ENCODE data around the gene ZFYVE16.
"Not testable (repeated sequence)": the region's sequence is repeated elsewhere in the genome, so short reads cannot be mapped to it uniquely, and the experiment has no call there.

The ZFYVE16 gene

DNA sequence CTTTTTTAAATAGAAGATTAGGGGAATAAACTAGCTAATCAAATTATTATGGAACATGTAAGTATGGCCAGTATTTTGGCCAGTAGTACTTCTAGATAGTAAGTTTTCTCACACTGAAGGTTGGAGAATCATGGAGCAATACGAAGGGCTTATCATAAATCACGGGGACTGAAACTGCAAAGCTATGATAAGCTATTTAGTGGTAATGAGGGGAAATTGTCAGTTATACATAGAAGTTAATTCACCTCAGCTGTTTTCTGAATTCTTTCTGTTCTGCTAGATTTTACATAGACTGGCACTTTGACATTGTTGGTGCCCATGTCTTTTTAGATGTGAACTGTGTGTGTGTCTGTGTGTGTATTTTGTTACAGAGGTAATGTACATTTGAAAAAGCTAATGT is 45.5 kb downstream of the ZFYVE16 start:
- no peak for DNase-seq
- Histone ChIP-seq H3K36me3 (ENCODE audit: control insufficient read depth, insufficient read depth, low read length) (peaks cover 14% of the 10 kb centered on the region), H3K4me1 (ENCODE audit: control insufficient read depth, insufficient read depth, low read length, poor library complexity, severe bottlenecking) (no peaks in the 10 kb centered on the region), H3K27me3 (replicated peaks; ENCODE audit: control insufficient read depth, insufficient read depth, low read length, poor library complexity, severe bottlenecking) (no peaks in the 10 kb centered on the region), H3K9me3 (ENCODE audit: control insufficient read depth, low read length) (no peaks in the 10 kb centered on the region), H3K27ac (ENCODE audit: insufficient read depth, low read length, poor library complexity, severe bottlenecking) (no peak overlapping the region), H3K4me3 (ENCODE audit: insufficient read depth, low read depth, low read length, poor library complexity, severe bottlenecking) (no peak overlapping the region)

DNA sequence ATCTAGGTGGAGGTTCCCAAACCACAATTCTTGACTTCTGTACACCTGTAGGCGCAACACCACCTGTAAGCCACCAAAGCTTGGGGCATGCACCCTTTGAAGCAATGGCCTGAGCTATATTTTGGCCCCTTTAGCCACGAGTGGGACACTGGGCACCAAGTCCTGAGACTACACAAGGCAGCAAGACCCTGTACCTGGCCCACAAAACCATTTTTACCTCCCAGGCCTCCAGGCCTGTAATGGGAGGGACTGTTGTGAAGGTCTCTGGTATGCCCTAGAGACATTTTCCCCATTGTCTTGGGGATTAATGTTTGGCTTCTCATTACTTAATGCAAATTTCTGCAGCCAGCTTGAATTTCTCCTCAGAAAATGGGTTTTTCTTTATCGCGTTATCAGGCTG is 55.4 kb downstream of the ZFYVE16 start:
- no peak for DNase-seq
- no peaks in the 10 kb centered on the region for H3K9me3 ChIP-seq (ENCODE audit: control insufficient read depth, low read length)
- H3K4me1 ChIP-seq (ENCODE audit: control insufficient read depth, insufficient read depth, low read length, poor library complexity, severe bottlenecking), result no peaks in the 10 kb centered on the region
- H3K27me3 ChIP-seq (replicated peaks; ENCODE audit: control insufficient read depth, insufficient read depth, low read length, poor library complexity, severe bottlenecking), result no peaks in the 10 kb centered on the region
- no peak overlapping the region for H3K4me3 ChIP-seq (ENCODE audit: insufficient read depth, low read depth, low read length, poor library complexity, severe bottlenecking)
- H3K36me3 ChIP-seq (ENCODE audit: control insufficient read depth, insufficient read depth, low read length), result peaks cover 24% of the 10 kb centered on the region
- no peak overlapping the region for H3K27ac ChIP-seq (ENCODE audit: insufficient read depth, low read length, poor library complexity, severe bottlenecking)

DNA sequence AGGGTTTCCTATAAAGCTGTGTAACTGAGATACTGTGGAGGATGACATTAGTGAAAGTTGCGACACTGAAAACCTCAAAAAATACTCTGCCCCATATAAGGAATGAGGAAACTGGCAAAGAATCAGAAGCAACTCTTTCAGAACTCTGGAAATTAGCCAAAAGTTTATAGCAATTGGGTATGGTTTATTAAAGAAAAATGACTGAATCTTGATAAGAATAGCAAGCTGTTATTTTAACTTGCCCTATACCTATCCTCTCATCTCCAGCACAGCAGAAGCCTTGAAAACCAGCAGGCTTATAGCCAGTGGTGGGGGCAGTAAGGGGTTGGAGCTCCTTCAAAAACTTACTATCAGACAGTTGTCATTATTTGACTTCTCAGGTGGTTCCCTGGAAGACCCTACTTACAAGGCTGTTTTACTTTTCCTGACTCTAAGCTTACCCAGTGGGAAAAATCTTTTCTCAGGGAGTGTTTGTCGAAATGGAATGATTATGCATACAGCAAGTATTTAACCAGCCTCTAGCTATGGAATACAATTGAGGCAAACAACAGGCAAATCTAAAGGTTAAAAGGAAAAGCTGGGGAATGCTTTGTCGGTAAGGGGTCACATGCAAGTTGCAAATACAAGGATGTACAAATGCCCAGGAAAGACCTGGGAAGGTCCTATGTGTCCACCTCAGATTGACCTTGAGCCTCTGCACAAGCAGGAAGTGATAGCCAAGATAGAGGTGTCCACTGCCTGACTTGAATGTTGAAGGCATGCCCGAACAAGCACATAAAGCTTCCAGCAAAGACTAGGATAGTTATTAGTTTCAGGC is 59.0 kb downstream of the ZFYVE16 start:
- DNase-seq, result no peak
- no peaks in the 10 kb centered on the region for H3K4me1 ChIP-seq (ENCODE audit: control insufficient read depth, insufficient read depth, low read length, poor library complexity, severe bottlenecking)
- no peak overlapping the region for H3K4me3 ChIP-seq (ENCODE audit: insufficient read depth, low read depth, low read length, poor library complexity, severe bottlenecking)
- no peaks in the 10 kb centered on the region for H3K27me3 ChIP-seq (replicated peaks; ENCODE audit: control insufficient read depth, insufficient read depth, low read length, poor library complexity, severe bottlenecking)
- no peak overlapping the region for H3K27ac ChIP-seq (ENCODE audit: insufficient read depth, low read length, poor library complexity, severe bottlenecking)
- no peaks in the 10 kb centered on the region for H3K9me3 ChIP-seq (ENCODE audit: control insufficient read depth, low read length)
- H3K36me3 ChIP-seq (ENCODE audit: control insufficient read depth, insufficient read depth, low read length), result peaks cover 21% of the 10 kb centered on the region

DNA sequence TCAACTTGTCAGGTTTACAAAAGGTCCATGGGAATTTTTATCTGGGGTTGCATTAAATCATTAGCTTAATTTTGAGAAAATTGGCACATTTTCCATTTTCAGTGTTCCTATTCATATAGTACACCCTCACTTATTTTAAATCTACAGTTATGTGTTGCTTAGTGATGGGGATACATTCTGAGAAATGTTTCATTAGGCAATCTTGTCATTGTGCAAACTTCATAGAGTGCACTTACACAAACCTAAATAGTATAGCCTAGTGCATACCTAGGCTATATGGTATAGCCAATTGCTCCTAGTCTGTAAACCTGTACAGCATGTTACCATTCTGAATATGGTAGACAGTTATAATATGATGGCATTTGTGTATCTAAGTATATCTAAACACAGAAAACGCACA is 60.3 kb downstream of the ZFYVE16 start:
- no peak overlapping the region for H3K27ac ChIP-seq (ENCODE audit: insufficient read depth, low read length, poor library complexity, severe bottlenecking)
- H3K27me3 ChIP-seq (replicated peaks; ENCODE audit: control insufficient read depth, insufficient read depth, low read length, poor library complexity, severe bottlenecking), result no peaks in the 10 kb centered on the region
- H3K4me1 ChIP-seq (ENCODE audit: control insufficient read depth, insufficient read depth, low read length, poor library complexity, severe bottlenecking), result no peaks in the 10 kb centered on the region
- no peaks in the 10 kb centered on the region for H3K9me3 ChIP-seq (ENCODE audit: control insufficient read depth, low read length)
- peaks cover 14% of the 10 kb centered on the region for H3K36me3 ChIP-seq (ENCODE audit: control insufficient read depth, insufficient read depth, low read length)
- no peak overlapping the region for H3K4me3 ChIP-seq (ENCODE audit: insufficient read depth, low read depth, low read length, poor library complexity, severe bottlenecking)
- no peak for DNase-seq

DNA sequence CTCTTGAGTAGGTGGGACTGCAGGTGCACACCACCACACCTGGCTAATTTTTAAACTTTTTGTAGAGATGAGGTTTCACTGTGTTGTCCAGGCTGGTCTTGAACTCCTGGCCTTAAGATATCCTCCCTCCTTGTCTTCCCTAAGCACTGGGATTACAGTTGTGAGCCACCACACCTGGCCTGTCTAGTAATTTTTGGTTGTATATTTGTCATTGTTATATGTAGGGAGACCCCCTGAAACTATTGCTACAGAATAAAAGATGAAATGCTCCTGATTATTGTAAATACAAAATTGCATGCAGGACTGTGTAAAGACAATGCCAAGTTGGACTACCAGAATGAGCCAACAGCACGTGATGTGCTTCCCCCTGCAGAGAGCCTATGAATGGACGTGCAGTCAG is 62.8 kb downstream of the ZFYVE16 start:
- H3K4me1 ChIP-seq (ENCODE audit: control insufficient read depth, insufficient read depth, low read length, poor library complexity, severe bottlenecking); H3K9me3 ChIP-seq (ENCODE audit: control insufficient read depth, low read length); H3K27me3 ChIP-seq (replicated peaks; ENCODE audit: control insufficient read depth, insufficient read depth, low read length, poor library complexity, severe bottlenecking); H3K4me3 ChIP-seq (ENCODE audit: insufficient read depth, low read depth, low read length, poor library complexity, severe bottlenecking); DNase-seq; H3K27ac ChIP-seq (ENCODE audit: insufficient read depth, low read length, poor library complexity, severe bottlenecking): not testable (repeated sequence)
- peaks cover 19% of the 10 kb centered on the region for H3K36me3 ChIP-seq (ENCODE audit: control insufficient read depth, insufficient read depth, low read length)

DNA sequence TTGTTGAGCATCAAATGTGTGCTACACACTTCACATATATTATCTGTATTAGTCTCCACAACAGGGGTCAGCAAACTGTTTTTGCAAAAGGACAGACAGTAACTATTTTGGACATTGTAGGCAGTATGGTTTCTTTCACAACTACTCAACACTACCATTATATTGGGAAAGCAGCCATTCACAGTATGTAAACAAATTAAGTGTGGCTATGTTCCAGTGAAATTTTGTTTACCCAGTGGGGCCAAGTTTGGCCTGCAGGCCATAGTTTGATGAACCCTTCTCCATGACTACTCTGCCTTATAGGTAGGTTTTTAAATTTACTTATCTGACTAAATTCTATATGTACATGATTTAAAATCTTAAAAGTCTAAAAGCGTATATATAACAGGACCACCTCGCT is 67.1 kb downstream of the ZFYVE16 start:
- Histone ChIP-seq H3K27ac (ENCODE audit: insufficient read depth, low read length, poor library complexity, severe bottlenecking) (no peak overlapping the region), H3K27me3 (replicated peaks; ENCODE audit: control insufficient read depth, insufficient read depth, low read length, poor library complexity, severe bottlenecking) (no peaks in the 10 kb centered on the region), H3K4me1 (ENCODE audit: control insufficient read depth, insufficient read depth, low read length, poor library complexity, severe bottlenecking) (no peaks in the 10 kb centered on the region), H3K9me3 (ENCODE audit: control insufficient read depth, low read length) (no peaks in the 10 kb centered on the region), H3K36me3 (ENCODE audit: control insufficient read depth, insufficient read depth, low read length) (peaks cover 14% of the 10 kb centered on the region), H3K4me3 (ENCODE audit: insufficient read depth, low read depth, low read length, poor library complexity, severe bottlenecking) (no peak overlapping the region)
- DNase-seq, result no peak

DNA sequence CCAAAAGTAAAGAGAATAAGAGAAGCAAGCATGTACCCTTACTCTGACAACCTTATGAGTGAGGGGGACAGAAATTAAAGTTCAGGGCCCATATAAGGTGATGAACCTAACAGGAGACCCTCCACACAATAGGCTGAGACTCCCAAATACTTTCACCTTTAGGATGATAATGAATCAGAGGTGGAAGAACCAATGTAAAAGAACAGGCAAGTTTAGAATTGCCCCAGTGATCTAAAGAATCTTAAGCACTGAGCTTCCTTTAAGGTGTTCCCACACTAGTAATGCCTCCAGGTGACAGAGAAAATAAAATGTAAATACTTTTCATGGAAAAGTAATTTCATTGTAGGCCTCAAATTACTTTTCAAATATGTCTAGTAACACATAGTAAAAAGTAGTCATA is 71.8 kb downstream of the ZFYVE16 start:
- Histone ChIP-seq H3K27ac (ENCODE audit: insufficient read depth, low read length, poor library complexity, severe bottlenecking) (no peak overlapping the region), H3K9me3 (ENCODE audit: control insufficient read depth, low read length) (no peaks in the 10 kb centered on the region), H3K4me1 (ENCODE audit: control insufficient read depth, insufficient read depth, low read length, poor library complexity, severe bottlenecking) (no peaks in the 10 kb centered on the region), H3K36me3 (ENCODE audit: control insufficient read depth, insufficient read depth, low read length) (no peaks in the 10 kb centered on the region), H3K27me3 (replicated peaks; ENCODE audit: control insufficient read depth, insufficient read depth, low read length, poor library complexity, severe bottlenecking) (no peaks in the 10 kb centered on the region), H3K4me3 (ENCODE audit: insufficient read depth, low read depth, low read length, poor library complexity, severe bottlenecking) (no peak overlapping the region)
- no peak for DNase-seq

DNA sequence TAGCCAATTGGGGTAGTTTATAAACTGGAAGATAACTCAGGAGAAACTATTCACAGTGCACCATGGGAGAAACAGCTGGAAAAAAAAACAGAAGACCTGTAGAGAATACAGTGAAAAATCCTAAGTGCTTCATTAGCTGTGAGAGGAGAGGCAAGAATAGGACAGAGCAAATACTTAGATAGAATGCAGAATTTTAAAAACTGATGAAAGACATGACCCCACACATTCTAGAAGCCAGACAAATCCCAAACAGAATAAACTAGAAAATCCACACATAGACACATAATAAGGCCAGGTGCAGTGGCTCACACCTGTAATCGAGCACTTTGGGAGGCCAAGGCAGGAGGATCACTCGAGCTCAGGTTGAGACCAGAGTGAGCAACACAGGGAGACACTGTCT is 72.5 kb downstream of the ZFYVE16 start:
- Histone ChIP-seq H3K9me3 (ENCODE audit: control insufficient read depth, low read length) (no peaks in the 10 kb centered on the region), H3K27ac (ENCODE audit: insufficient read depth, low read length, poor library complexity, severe bottlenecking) (no peak overlapping the region), H3K36me3 (ENCODE audit: control insufficient read depth, insufficient read depth, low read length) (no peaks in the 10 kb centered on the region), H3K4me3 (ENCODE audit: insufficient read depth, low read depth, low read length, poor library complexity, severe bottlenecking) (no peak overlapping the region), H3K4me1 (ENCODE audit: control insufficient read depth, insufficient read depth, low read length, poor library complexity, severe bottlenecking) (no peaks in the 10 kb centered on the region), H3K27me3 (replicated peaks; ENCODE audit: control insufficient read depth, insufficient read depth, low read length, poor library complexity, severe bottlenecking) (no peaks in the 10 kb centered on the region)
- DNase-seq, result no peak

DNA sequence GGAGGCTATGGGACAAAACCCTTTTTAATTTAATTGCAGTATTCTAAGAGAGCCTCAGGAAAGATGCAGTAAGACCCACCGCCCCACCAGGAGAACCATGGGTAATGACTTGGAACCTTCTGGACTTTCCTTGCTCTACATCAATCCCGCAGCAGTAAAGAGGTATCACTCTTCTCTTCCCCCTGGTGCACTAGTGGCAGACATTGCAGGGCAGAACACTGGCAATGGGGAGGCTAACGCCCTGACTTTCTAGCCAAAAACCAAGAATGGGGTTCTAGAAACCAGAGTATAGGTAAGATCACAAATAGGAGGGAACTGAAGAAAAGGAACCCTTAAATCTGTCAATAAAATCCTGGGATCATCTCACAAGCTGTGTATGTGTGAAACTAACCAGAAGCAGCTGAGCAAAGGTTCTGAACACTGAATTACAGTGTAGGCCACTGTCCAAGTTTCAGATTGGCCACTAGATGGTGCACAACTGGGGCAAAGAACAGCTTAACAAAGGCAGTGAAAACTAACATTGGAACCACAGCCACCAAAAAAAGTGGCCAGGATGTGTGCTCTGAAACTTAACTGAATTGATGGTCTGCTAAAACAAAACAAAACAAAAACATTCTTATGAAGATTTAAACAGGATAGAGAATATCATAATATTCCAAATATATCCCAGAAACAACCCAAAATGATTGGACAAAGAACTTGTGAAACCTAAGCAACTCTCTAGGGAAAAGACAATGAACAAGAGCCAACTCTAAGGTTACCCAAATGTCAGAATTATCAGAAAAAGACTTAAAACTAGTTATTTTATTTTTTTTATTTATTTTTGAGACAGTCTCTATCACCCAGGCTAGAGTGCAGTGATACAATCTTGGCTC is 73.4 kb downstream of the ZFYVE16 start:
- Histone ChIP-seq H3K27ac (ENCODE audit: insufficient read depth, low read length, poor library complexity, severe bottlenecking) (no peak overlapping the region), H3K9me3 (ENCODE audit: control insufficient read depth, low read length) (no peaks in the 10 kb centered on the region), H3K4me1 (ENCODE audit: control insufficient read depth, insufficient read depth, low read length, poor library complexity, severe bottlenecking) (no peaks in the 10 kb centered on the region), H3K36me3 (ENCODE audit: control insufficient read depth, insufficient read depth, low read length) (no peaks in the 10 kb centered on the region), H3K27me3 (replicated peaks; ENCODE audit: control insufficient read depth, insufficient read depth, low read length, poor library complexity, severe bottlenecking) (no peaks in the 10 kb centered on the region), H3K4me3 (ENCODE audit: insufficient read depth, low read depth, low read length, poor library complexity, severe bottlenecking) (no peak overlapping the region)
- DNase-seq, result no peak

DNA sequence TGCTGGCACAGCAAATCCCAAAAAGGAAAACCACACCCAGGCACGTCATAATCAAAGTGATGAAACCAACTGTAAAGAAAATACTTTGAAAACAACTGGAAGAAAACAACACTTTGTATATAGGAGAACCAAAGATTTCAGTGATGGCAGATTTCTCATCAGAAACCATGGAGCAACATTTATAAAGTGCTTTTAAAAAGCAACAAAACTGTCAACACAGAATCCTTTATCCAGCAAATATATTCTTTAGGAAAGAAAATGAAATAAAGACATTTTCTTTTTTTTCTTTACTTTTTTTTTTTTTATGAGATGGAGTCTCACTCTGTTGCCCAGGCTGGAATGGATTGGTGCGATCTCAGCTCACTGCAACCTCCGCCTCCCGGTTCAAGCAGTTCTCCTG is 74.7 kb downstream of the ZFYVE16 start:
- Histone ChIP-seq H3K4me3 (ENCODE audit: insufficient read depth, low read depth, low read length, poor library complexity, severe bottlenecking) (no peak overlapping the region), H3K27me3 (replicated peaks; ENCODE audit: control insufficient read depth, insufficient read depth, low read length, poor library complexity, severe bottlenecking) (no peaks in the 10 kb centered on the region), H3K27ac (ENCODE audit: insufficient read depth, low read length, poor library complexity, severe bottlenecking) (no peak overlapping the region), H3K9me3 (ENCODE audit: control insufficient read depth, low read length) (no peaks in the 10 kb centered on the region), H3K4me1 (ENCODE audit: control insufficient read depth, insufficient read depth, low read length, poor library complexity, severe bottlenecking) (peaks cover 4% of the 10 kb centered on the region), H3K36me3 (ENCODE audit: control insufficient read depth, insufficient read depth, low read length) (no peaks in the 10 kb centered on the region)
- no peak for DNase-seq

All from effector memory CD4-positive, alpha-beta T cell (primary cell).